PC-9 (cell line): ENCODE results near the gene DLG2. TPM values are rescaled to one million over a fixed set of nuclear protein-coding genes. Genes with fewer than 3 reads are reported as not detected.

ENCODE experiments used
- BruUV-seq: library from RNA; stranded (reverse); fragments of 400-500 nt; replicated peaks from 2 replicates; lab custom pipeline; 2021; lab: Mats Ljungman, UMichigan
- CTCF ChIA-PET: fragments of 300-600 bp; sonication (Branson Sonifier 250); formaldehyde crosslinking; loops from one replicate; lab custom pipeline; 2022; ENCODE audit warnings: antibody characterized with exemption; lab: Charles Lee
- POLR2A ChIA-PET: fragments of 300-600 bp; sonication (Branson Sonifier 250); formaldehyde crosslinking; loops from one replicate; lab custom pipeline; 2022; ENCODE audit warnings: antibody characterized with exemption; ENCODE audit not compliant: unreplicated experiment; lab: Charles Lee
- DNase-seq, 2 experiments: peaks; one replicate each; pipeline versions ENCODE4 v3.0.0 to v3.0.0-alpha.2; 2015 to 2022; ENCODE audit warnings: mixed read lengths in 1 of 2
- H2AFZ ChIP-seq: fragments of 200-600 bp; sonication (generic); 2 replicates; pipeline ENCODE4 v1.8.1; 2017; ENCODE audit warnings: antibody characterized with exemption
- H3F3A ChIP-seq: fragments of 200-600 bp; sonication (generic); 2 replicates; pipeline ENCODE4 v1.8.1; 2017; ENCODE audit warnings: antibody characterized with exemption, mild to moderate bottlenecking, low read depth; ENCODE audit not compliant: insufficient read depth
- H3K27ac ChIP-seq: fragments of 200-600 bp; sonication (generic); 2 replicates; pipeline ENCODE4 v1.6.1; 2016; ENCODE audit warnings: mixed run types
- H3K27me3 ChIP-seq: fragments of 200-600 bp; sonication (generic); 2 replicates; pipeline ENCODE4 v1.6.1; 2016; ENCODE audit warnings: low read depth, mixed run types; ENCODE audit not compliant: insufficient read depth
- H3K36me3 ChIP-seq: fragments of 200-600 bp; sonication (generic); 2 replicates; pipeline ENCODE4 v1.6.1; 2016; ENCODE audit warnings: low read depth, mixed run types
- H3K4me1 ChIP-seq: fragments of 200-600 bp; sonication (generic); replicated peaks from 2 replicates; pipeline ENCODE4 v1.6.1; 2016; ENCODE audit warnings: mixed run types; ENCODE audit not compliant: insufficient read depth
- H3K4me2 ChIP-seq: fragments of 200-600 bp; sonication (generic); 2 replicates; pipeline ENCODE4 v1.6.1; 2017; ENCODE audit warnings: mixed run types
- H3K4me3 ChIP-seq: fragments of 200-600 bp; sonication (generic); 2 replicates; pipeline ENCODE4 v1.6.1; 2016; ENCODE audit warnings: mixed run types
- H3K79me2 ChIP-seq: fragments of 200-600 bp; sonication (generic); 2 replicates; pipeline ENCODE4 v1.6.1; 2017; ENCODE audit warnings: low read depth, mixed run types
- H3K9me2 ChIP-seq: fragments of 200-600 bp; sonication (generic); 2 replicates; pipeline ENCODE4 v1.8.1; 2017; ENCODE audit warnings: mild to moderate bottlenecking; ENCODE audit not compliant: insufficient read depth
- H3K9me3 ChIP-seq: fragments of 200-600 bp; sonication (generic); 2 replicates; pipeline ENCODE4 v1.8.1; 2016; ENCODE audit warnings: low read depth; ENCODE audit not compliant: insufficient read depth
- H4K20me1 ChIP-seq: fragments of 200-600 bp; sonication (generic); 2 replicates; pipeline ENCODE4 v1.8.1; 2017; ENCODE audit not compliant: insufficient read depth
- EZH2 ChIP-seq: fragments of 200-600 bp; sonication (generic); IDR thresholded peaks from 2 replicates; pipeline ENCODE4 v1.8.0; 2017; ENCODE audit warnings: antibody characterized with exemption, low read depth
- intact Hi-C: fragments of 100-400 bp; cut with micrococcal nuclease; formaldehyde crosslinking; loops from one replicate; pipeline ENCODE4 v1.10.0; 2022; ENCODE audit not compliant: unreplicated experiment
- total RNA-seq: library from RNA; stranded (reverse); gene quantifications from 2 replicates; pipeline ENCODE4 v1.2.3, GENCODE V29; 2021
- TF ChIP-seq, protein P1 (sequence below): fragments of 200-600 bp; sonication (generic); conservative IDR thresholded peaks from 2 replicates; pipeline ENCODE4 v1.6.1; 2017; ENCODE audit warnings: mixed run types, antibody characterized with exemption, mild to moderate bottlenecking, moderate library complexity

DLG2 gene
- total RNA-seq, 1 experiment from 2014 or later = 6.4 TPM

DNA sequence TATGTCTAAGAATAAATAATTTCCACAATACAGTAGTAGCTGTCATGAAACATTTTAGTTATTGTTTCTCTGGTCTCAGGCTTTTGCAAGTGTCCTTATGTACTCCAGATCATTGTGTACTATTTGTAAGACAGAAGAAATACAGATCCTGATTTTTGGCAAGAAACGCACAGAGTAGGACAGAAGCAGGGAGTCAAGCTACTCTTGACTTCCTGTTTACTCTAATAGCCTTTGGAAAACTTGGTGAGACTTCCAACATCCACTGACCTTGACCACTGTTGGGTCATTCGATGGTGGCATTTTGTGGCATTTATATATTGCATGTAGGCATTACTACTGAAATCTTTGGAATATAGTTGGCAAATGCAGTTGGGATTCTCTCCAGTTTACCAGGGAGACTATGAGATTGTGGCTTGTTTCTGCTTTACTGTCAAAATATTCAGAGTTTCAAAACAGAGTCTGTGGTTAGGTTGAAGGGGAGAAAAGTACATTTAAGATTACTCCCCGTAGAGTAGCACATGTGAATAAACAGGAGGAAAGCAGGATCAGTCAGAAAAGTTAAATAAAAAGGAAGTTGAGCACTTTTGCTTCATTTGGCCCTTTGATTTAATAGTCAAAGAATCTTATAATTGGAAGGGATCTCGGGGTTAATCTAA is 1614.8 kb downstream of the DLG2 start:
- no peaks in the 10 kb centered on the region for H3K27me3 ChIP-seq
- no peak overlapping the region for H3K4me2 ChIP-seq
- BruUV-seq = no TSS peak
- no peaks in the 10 kb centered on the region for H3K36me3 ChIP-seq
- H2AFZ ChIP-seq = no peak overlapping the region
- H3K9me2 ChIP-seq = no peaks in the 10 kb centered on the region
- H4K20me1 ChIP-seq = no peaks in the 10 kb centered on the region
- intact Hi-C loops = no loop called here
- H3K4me3 ChIP-seq = no peak overlapping the region
- no peaks in the 10 kb centered on the region for H3K79me2 ChIP-seq
- TF ChIP-seq EZH2 = no peak
- TF ChIP-seq, protein P1, sequence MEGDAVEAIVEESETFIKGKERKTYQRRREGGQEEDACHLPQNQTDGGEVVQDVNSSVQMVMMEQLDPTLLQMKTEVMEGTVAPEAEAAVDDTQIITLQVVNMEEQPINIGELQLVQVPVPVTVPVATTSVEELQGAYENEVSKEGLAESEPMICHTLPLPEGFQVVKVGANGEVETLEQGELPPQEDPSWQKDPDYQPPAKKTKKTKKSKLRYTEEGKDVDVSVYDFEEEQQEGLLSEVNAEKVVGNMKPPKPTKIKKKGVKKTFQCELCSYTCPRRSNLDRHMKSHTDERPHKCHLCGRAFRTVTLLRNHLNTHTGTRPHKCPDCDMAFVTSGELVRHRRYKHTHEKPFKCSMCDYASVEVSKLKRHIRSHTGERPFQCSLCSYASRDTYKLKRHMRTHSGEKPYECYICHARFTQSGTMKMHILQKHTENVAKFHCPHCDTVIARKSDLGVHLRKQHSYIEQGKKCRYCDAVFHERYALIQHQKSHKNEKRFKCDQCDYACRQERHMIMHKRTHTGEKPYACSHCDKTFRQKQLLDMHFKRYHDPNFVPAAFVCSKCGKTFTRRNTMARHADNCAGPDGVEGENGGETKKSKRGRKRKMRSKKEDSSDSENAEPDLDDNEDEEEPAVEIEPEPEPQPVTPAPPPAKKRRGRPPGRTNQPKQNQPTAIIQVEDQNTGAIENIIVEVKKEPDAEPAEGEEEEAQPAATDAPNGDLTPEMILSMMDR = no peak
- H3F3A ChIP-seq = no peaks in the 10 kb centered on the region
- ChIA-PET POLR2A (no interaction called here), CTCF (no interaction called here)
- H3K4me1 ChIP-seq = no peaks in the 10 kb centered on the region
- no peaks in the 10 kb centered on the region for H3K9me3 ChIP-seq
- no peak overlapping the region for H3K27ac ChIP-seq
- DNase-seq = no peak

DNA sequence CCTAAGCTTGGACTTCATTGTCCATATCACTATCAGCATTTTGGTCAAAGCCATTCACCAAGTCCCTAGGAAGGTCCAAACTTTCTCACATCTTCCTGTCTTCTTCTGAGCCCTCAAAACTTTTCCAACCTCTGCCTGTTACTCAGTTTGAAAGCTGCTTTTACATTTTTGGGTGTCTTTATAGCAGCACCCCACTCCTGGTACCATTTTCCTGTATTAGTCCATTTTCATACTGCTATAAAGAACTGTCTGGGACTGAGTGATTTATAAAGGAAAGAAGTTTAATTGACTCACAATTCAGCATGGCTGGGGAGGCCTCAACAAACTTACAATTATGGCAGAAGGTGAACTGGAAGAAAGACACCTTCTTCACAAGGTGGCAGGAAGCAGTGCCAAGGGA is 1624.0 kb downstream of the DLG2 start:
- no peak overlapping the region for H3K27ac ChIP-seq
- no peaks in the 10 kb centered on the region for H3K9me2 ChIP-seq
- no peaks in the 10 kb centered on the region for H3K79me2 ChIP-seq
- H3F3A ChIP-seq = no peaks in the 10 kb centered on the region
- no peaks in the 10 kb centered on the region for H3K27me3 ChIP-seq
- CTCF ChIA-PET = no interaction called here
- TF ChIP-seq EZH2 = no peak
- TF ChIP-seq, protein P1 = no peak
- no peak overlapping the region for H2AFZ ChIP-seq
- H3K4me2 ChIP-seq = no peak overlapping the region
- H3K36me3 ChIP-seq = no peaks in the 10 kb centered on the region
- BruUV-seq = no TSS peak
- H3K9me3 ChIP-seq = no peaks in the 10 kb centered on the region; the same call in none of the 2 replicates
- POLR2A ChIA-PET = no interaction called here
- no peak for DNase-seq
- intact Hi-C loops = no loop called here
- H4K20me1 ChIP-seq = no peaks in the 10 kb centered on the region
- H3K4me3 ChIP-seq = no peak overlapping the region
- H3K4me1 ChIP-seq = no peaks in the 10 kb centered on the region

DNA sequence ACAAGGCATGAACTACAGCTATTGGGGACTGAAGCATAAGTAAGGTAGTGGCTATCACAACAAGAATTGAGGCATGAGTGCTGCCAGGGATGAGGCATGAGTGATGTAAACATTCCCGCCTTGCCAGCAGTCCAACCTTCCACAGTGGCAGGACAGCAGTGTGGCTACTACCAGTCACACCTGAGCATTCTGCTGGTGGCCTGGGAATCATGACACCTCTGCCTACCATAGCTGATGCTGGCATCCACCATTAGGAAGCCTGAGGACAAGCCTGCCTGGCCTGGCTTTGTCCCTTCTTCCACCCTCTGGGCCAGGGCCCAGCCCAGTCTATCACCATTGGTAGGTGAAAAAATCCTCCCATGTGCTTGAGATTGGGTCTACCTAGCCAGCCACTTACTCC is 1628.2 kb downstream of the DLG2 start:
- ChIA-PET CTCF (no interaction called here), POLR2A (no interaction called here)
- Histone ChIP-seq H3K27ac (no peak overlapping the region), H3K36me3 (no peaks in the 10 kb centered on the region), H4K20me1 (no peaks in the 10 kb centered on the region), H3K4me1 (no peaks in the 10 kb centered on the region), H3K9me2 (no peaks in the 10 kb centered on the region), H3K4me3 (no peak overlapping the region), H2AFZ (no peak overlapping the region), H3K27me3 (no peaks in the 10 kb centered on the region), H3K79me2 (no peaks in the 10 kb centered on the region), H3K4me2 (no peak overlapping the region), H3K9me3 (no peaks in the 10 kb centered on the region; the same call in none of the 2 replicates), H3F3A (no peaks in the 10 kb centered on the region)
- TF ChIP-seq, protein P1 = no peak
- TF ChIP-seq EZH2 = no peak
- BruUV-seq = no TSS peak
- DNase-seq = no peak
- intact Hi-C loops = no loop called here
